Measurements from ENCODE around the gene SMC6.

DNA sequence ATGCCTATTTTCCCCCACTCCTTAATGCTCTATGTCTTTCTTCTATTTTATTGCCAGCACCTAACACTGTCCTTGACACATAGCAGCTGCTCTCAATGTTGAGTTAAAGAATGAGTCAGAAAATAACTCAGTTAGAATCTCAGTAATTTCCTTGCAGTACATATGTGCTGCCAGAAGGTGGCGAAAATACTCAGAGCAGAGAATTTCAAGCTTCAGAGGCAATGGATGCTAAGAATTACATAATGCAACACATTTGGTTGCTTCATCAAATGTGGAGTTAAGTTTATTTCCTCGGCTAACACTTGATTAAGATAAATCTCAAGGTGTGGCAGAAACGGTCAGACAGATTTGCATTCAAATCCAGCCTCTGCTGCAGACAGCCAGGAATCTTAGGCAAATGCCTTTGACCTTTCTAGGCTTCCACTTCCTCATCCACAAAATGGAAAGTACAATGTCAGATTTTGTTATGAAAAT, 107.5 kb downstream of the SMC6 start:
- TF ChIP-seq, protein P1, sequence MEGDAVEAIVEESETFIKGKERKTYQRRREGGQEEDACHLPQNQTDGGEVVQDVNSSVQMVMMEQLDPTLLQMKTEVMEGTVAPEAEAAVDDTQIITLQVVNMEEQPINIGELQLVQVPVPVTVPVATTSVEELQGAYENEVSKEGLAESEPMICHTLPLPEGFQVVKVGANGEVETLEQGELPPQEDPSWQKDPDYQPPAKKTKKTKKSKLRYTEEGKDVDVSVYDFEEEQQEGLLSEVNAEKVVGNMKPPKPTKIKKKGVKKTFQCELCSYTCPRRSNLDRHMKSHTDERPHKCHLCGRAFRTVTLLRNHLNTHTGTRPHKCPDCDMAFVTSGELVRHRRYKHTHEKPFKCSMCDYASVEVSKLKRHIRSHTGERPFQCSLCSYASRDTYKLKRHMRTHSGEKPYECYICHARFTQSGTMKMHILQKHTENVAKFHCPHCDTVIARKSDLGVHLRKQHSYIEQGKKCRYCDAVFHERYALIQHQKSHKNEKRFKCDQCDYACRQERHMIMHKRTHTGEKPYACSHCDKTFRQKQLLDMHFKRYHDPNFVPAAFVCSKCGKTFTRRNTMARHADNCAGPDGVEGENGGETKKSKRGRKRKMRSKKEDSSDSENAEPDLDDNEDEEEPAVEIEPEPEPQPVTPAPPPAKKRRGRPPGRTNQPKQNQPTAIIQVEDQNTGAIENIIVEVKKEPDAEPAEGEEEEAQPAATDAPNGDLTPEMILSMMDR (IDR thresholded peaks at IDR 0.05; ENCODE audit: borderline replicate concordance, extremely low read depth, low read length, poor library complexity, severe bottlenecking), result peak; percentile 88
- no peak for TF ChIP-seq EZH2 (IDR thresholded peaks at IDR 0.05; ENCODE audit: borderline replicate concordance, low read depth, low read length, severe bottlenecking)
